Measurements from ENCODE around the gene RAB7A.

DNA sequence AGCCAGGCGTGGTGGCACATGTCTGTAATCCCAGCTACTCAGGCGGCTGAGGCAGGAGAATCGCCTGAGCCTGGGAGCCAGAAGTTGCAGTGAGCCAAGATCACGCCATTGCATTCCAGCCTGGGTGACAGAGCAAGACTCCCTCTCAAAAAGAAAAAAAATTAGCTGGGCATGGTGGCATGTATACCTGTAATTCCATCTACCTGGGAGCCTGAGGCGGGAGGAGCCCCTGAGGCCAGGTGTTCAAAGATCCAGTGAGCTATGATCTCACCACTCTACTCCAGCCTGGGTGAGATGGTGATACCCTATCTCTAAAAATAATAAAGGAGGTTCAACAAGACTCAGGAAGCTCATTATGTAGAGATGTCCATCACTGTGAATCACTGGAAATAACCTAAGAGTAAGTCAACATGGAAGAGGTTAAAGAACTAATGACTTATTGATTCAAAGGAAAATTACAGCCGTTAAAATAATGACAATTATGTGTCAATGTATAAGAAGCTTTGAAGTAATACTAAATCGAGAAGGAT, 19.8 kb upstream of the RAB7A start:
- TF ChIP-seq, protein P1, sequence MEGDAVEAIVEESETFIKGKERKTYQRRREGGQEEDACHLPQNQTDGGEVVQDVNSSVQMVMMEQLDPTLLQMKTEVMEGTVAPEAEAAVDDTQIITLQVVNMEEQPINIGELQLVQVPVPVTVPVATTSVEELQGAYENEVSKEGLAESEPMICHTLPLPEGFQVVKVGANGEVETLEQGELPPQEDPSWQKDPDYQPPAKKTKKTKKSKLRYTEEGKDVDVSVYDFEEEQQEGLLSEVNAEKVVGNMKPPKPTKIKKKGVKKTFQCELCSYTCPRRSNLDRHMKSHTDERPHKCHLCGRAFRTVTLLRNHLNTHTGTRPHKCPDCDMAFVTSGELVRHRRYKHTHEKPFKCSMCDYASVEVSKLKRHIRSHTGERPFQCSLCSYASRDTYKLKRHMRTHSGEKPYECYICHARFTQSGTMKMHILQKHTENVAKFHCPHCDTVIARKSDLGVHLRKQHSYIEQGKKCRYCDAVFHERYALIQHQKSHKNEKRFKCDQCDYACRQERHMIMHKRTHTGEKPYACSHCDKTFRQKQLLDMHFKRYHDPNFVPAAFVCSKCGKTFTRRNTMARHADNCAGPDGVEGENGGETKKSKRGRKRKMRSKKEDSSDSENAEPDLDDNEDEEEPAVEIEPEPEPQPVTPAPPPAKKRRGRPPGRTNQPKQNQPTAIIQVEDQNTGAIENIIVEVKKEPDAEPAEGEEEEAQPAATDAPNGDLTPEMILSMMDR (IDR thresholded peaks at IDR 0.05 in 2 of 3, conservative IDR thresholded peaks at IDR 0.05 in 1 of 3; ENCODE audit: borderline replicate concordance in 1 of 3, insufficient read depth in 1 of 3, low read depth in 2 of 3, low read length in 2 of 3) = no peak
- TF ChIP-seq CEBPB (IDR thresholded peaks at IDR 0.05; ENCODE audit: low read depth) (no peak), YY1 (IDR thresholded peaks at IDR 0.05; ENCODE audit: extremely low read depth, insufficient replicate concordance, low read depth, low read length) (no peak), JUND (IDR thresholded peaks at IDR 0.05) (no peak), EZH2phosphoT487 (IDR thresholded peaks at IDR 0.05; ENCODE audit: borderline replicate concordance) (no peak), POLR2AphosphoS5 (IDR thresholded peaks at IDR 0.05; ENCODE audit: low read depth, low read length) (no peak), TCF7L2 (IDR thresholded peaks at IDR 0.05; ENCODE audit: borderline replicate concordance, extremely low read depth, insufficient read depth, insufficient read length) (no peak), EZH2 (IDR thresholded peaks at IDR 0.05) (no peak), POLR2A (IDR thresholded peaks at IDR 0.05; ENCODE audit: borderline replicate concordance, extremely low read depth, insufficient read depth, insufficient read length) (no peak), ELF1 (IDR thresholded peaks at IDR 0.05; ENCODE audit: borderline replicate concordance, low read depth) (no peak)
- TF ChIP-seq, protein P2, sequence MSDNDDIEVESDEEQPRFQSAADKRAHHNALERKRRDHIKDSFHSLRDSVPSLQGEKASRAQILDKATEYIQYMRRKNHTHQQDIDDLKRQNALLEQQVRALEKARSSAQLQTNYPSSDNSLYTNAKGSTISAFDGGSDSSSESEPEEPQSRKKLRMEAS (IDR thresholded peaks at IDR 0.05) = no peak

Measured in HCT116 (cell line).